H1 (cell line): ENCODE measurements around the gene SCG2. TPM values are rescaled to one million over a fixed set of nuclear protein-coding genes. Genes with fewer than 3 reads are reported as not detected.

Experiments
- CTCF ChIA-PET: fragments of 300-600 bp; sonication (Branson Sonifier 250); formaldehyde crosslinking; loops from one replicate; lab custom pipeline; 2021; ENCODE audit not compliant: partially characterized antibody; lab: Charles Lee
- POLR2A ChIA-PET: fragments of 300-600 bp; sonication (Branson Sonifier 250); formaldehyde crosslinking; loops from one replicate; lab custom pipeline; 2021; ENCODE audit warnings: inconsistent platforms; ENCODE audit not compliant: partially characterized antibody; lab: Charles Lee
- DNase-seq, 2 experiments: peaks; one replicate each; pipeline versions ENCODE4 v3.0.0 to v3.0.0-alpha.2; 2010 to 2022; ENCODE audit warnings: low spot score in 2 of 2, low read depth in 1 of 2, mixed read lengths in 1 of 2
- FAIRE-seq: peaks from 2 replicates; lab custom pipeline; 2011; peaks lifted over from hg19 to GRCh38; lab: Jason Lieb, UNC
- H2AFZ ChIP-seq: 2 replicates; pipeline ENCODE4 v1.8.1; 2012; ENCODE audit warnings: low read length, inconsistent platforms
- H2AK5ac ChIP-seq: 2 replicates; pipeline ENCODE4 v1.6.1; 2013; ENCODE audit warnings: low read depth, low read length
- H2BK120ac ChIP-seq: replicated peaks from 2 replicates; pipeline ENCODE3; 2013; ENCODE audit warnings: low read depth, low read length, inconsistent platforms
- H2BK12ac ChIP-seq: 2 replicates; pipeline ENCODE4 v1.6.1; 2013; ENCODE audit warnings: low read depth, low read length
- H2BK15ac ChIP-seq: 2 replicates; pipeline ENCODE4 v1.6.1; 2013; ENCODE audit warnings: low read length
- H2BK20ac ChIP-seq: 2 replicates; pipeline ENCODE4 v1.6.1; 2013; ENCODE audit warnings: low read length
- H2BK5ac ChIP-seq: 2 replicates; pipeline ENCODE4 v1.6.1; 2013; ENCODE audit warnings: low read depth, low read length
- H3K14ac ChIP-seq: 2 replicates; pipeline ENCODE4 v1.6.1; 2013; ENCODE audit warnings: inconsistent platforms; ENCODE audit not compliant: insufficient read length
- H3K18ac ChIP-seq: 2 replicates; pipeline ENCODE4 v1.6.1; 2013; ENCODE audit warnings: low read length; ENCODE audit errors: extremely low read depth
- H3K23ac ChIP-seq: 2 replicates; pipeline ENCODE4 v1.6.1; 2013; ENCODE audit warnings: inconsistent platforms; ENCODE audit not compliant: insufficient read length
- H3K23me2 ChIP-seq: 2 replicates; pipeline ENCODE4 v1.6.1; 2013; ENCODE audit warnings: low read depth, low read length
- H3K27ac ChIP-seq: 2 replicates; pipeline ENCODE4 v1.6.1; 2011; ENCODE audit warnings: low read depth, low read length, inconsistent platforms
- H3K27me3 ChIP-seq, 4 experiments: replicated peaks in 1 of 4; 1 replicate in 1 of 4; 2 replicates in 3 of 4; pipeline versions ENCODE4 v1.6.1 to v1.8.1; 2011 to 2013; ENCODE audit warnings: low read length in 3 of 4, mild to moderate bottlenecking in 3 of 4, inconsistent platforms in 2 of 4, mixed read lengths in 2 of 4, moderate library complexity in 1 of 4; ENCODE audit not compliant: control insufficient read depth in 3 of 4, insufficient read depth in 3 of 4; ENCODE audit errors: extremely low read depth in 1 of 4
- H3K36me3 ChIP-seq, 4 experiments: 2 replicates each; pipeline versions ENCODE4 v1.6.1 to v1.8.1; 2011 to 2013; ENCODE audit warnings: mild to moderate bottlenecking in 4 of 4, low read length in 3 of 4, moderate library complexity in 2 of 4, control low read depth in 1 of 4, inconsistent platforms in 1 of 4; ENCODE audit not compliant: insufficient read depth in 4 of 4, control insufficient read depth in 2 of 4
- H3K4ac ChIP-seq: replicated peaks from 2 replicates; pipeline ENCODE3; 2013; ENCODE audit warnings: low read length, low read depth, mixed read lengths, inconsistent platforms; ENCODE audit not compliant: insufficient read length
- H3K4me1 ChIP-seq, 4 experiments: replicated peaks in 1 of 4; 1 replicate in 1 of 4; 2 replicates in 3 of 4; pipeline versions ENCODE4 v1.6.1 to v1.8.1; 2011 to 2013; ENCODE audit warnings: low read length in 3 of 4, inconsistent platforms in 2 of 4, mixed read lengths in 1 of 4; ENCODE audit not compliant: insufficient read depth in 4 of 4, control insufficient read depth in 3 of 4
- H3K4me2 ChIP-seq, 2 experiments: 2 replicates each; pipeline versions ENCODE4 v1.6.1 to v1.8.1; 2011 to 2013; ENCODE audit warnings: low read depth in 2 of 2, low read length in 2 of 2, control low read depth in 1 of 2, inconsistent platforms in 1 of 2, mild to moderate bottlenecking in 1 of 2; ENCODE audit not compliant: insufficient read depth in 1 of 2
- H3K4me3 ChIP-seq, 4 experiments: fragments of 200-600, 300-600 bp in 1 of 4; sonication (generic), shearing (Covaris generic), sonication (Bioruptor Twin) in 1 of 4; 2 replicates each; pipeline versions ENCODE4 v1.5.1 to v1.8.1; 2011 to 2016; ENCODE audit warnings: low read length in 4 of 4, low read depth in 3 of 4, control low read depth in 2 of 4, inconsistent platforms in 2 of 4, mild to moderate bottlenecking in 2 of 4, mixed read lengths in 1 of 4, moderate library complexity in 1 of 4; ENCODE audit not compliant: insufficient read depth in 2 of 4; ENCODE audit errors: extremely low read depth in 1 of 4
- H3K56ac ChIP-seq: replicated peaks from 2 replicates; pipeline ENCODE3; 2013; ENCODE audit warnings: low read depth, mild to moderate bottlenecking, mixed read lengths, low read length, inconsistent platforms; ENCODE audit not compliant: insufficient read length
- H3K79me1 ChIP-seq: 2 replicates; pipeline ENCODE4 v1.6.1; 2013; ENCODE audit warnings: low read depth, low read length, control low read depth
- H3K79me2 ChIP-seq, 2 experiments: 2 replicates each; pipeline versions ENCODE4 v1.6.1 to v1.8.1; 2012 to 2013; ENCODE audit warnings: low read length in 2 of 2, mild to moderate bottlenecking in 2 of 2, inconsistent platforms in 1 of 2; ENCODE audit not compliant: insufficient read depth in 2 of 2, control insufficient read depth in 1 of 2
- H3K9ac ChIP-seq, 4 experiments: replicated peaks in 1 of 4; 1 replicate in 1 of 4; 2 replicates in 3 of 4; pipeline versions ENCODE4 v1.6.1 to v1.8.1; 2011 to 2013; ENCODE audit warnings: low read depth in 3 of 4, low read length in 3 of 4, control low read depth in 2 of 4, mild to moderate bottlenecking in 2 of 4, moderate library complexity in 2 of 4, inconsistent platforms in 1 of 4; ENCODE audit errors: extremely low read depth in 1 of 4
- H3K9me3 ChIP-seq, 2 experiments: 2 replicates each; pipeline versions ENCODE4 v1.6.1 to v1.8.1; 2012 to 2013; ENCODE audit warnings: mild to moderate bottlenecking in 2 of 2, moderate library complexity in 2 of 2, control low read depth in 1 of 2, inconsistent platforms in 1 of 2, low read depth in 1 of 2, low read length in 1 of 2, mixed read lengths in 1 of 2; ENCODE audit not compliant: insufficient read depth in 2 of 2
- H4K20me1 ChIP-seq, 2 experiments: replicated peaks in 1 of 2; 2 replicates each; pipeline versions ENCODE3 to v1.8.1; 2011 to 2013; ENCODE audit warnings: inconsistent platforms in 2 of 2, low read length in 2 of 2, mild to moderate bottlenecking in 1 of 2; ENCODE audit not compliant: insufficient read depth in 2 of 2, control insufficient read depth in 1 of 2
- H4K5ac ChIP-seq: 2 replicates; pipeline ENCODE4 v1.6.1; 2013; ENCODE audit warnings: low read length, low read depth, mixed read lengths, inconsistent platforms; ENCODE audit not compliant: insufficient read length
- H4K8ac ChIP-seq: 2 replicates; pipeline ENCODE4 v1.8.0; 2013; ENCODE audit warnings: mild to moderate bottlenecking, moderate library complexity, low read length, inconsistent platforms; ENCODE audit not compliant: insufficient read depth; ENCODE audit errors: extremely low read depth
- H4K91ac ChIP-seq: replicated peaks from 2 replicates; pipeline ENCODE3; 2013; ENCODE audit warnings: low read length, mixed read lengths, inconsistent platforms; ENCODE audit not compliant: insufficient read length
- CBX8 ChIP-seq: fragments of 300-800, 300-1000 bp; sonication (generic); IDR thresholded peaks from 2 replicates; pipeline ENCODE4 v1.7.1; 2016; ENCODE audit warnings: low read depth, low read length, borderline replicate concordance
- USF2 ChIP-seq: IDR thresholded peaks from 2 replicates; pipeline ENCODE4 v1.6.1; 2011; ENCODE audit warnings: low read length, improper control_type of control experiment
- WGBS, 2 experiments: shearing (Covaris generic) in 1 of 2; methylation state at CpG; one replicate each; pipeline versions ENCODE4 v1.1.6 to v1.1.7; 2013 to 2015; ENCODE audit warnings: low lambda C conversion rate in 2 of 2, mixed read lengths in 2 of 2, inconsistent platforms in 1 of 2, low coverage in 1 of 2, missing lambda C conversion rate in 1 of 2; ENCODE audit not compliant: insufficient replicate concordance in 2 of 2, insufficient coverage in 1 of 2, insufficient read length in 1 of 2; ENCODE audit errors: extremely low coverage in 1 of 2, missing lambda C conversion rate in 1 of 2; 5-methylcytosine and 5-hydroxymethylcytosine counted together
- polyA plus RNA-seq, 7 experiments: library from polyadenylated mRNA; depleted of rRNA in 3 of 7; stranded (reverse) in 5 of 7; unstranded in 2 of 7; fragments of >200 nt in 5 of 7; fragments of 200-250 nt in 2 of 7; gene quantifications; 1 replicate in 5 of 7; 2 replicates in 1 of 7; 4 replicates in 1 of 7; pipeline versions ENCODE4 v1.2.1 to v1.2.3, GENCODE V29; 2011 to 2013; ENCODE audit warnings: missing spikeins in 2 of 7, mixed read lengths in 2 of 7
- total RNA-seq: library from RNA; stranded (reverse); fragmentation: NEBNext Ultra II Directional; extraction: Animal tissue kit (Norgen Biotek cat#: 25700); gene quantifications from 2 replicates; pipeline ENCODE4 v1.2.1, GENCODE V29; 2021

SCG2 gene
- total and polyA plus RNA-seq, 2 of the 8 experiments (the other 6 are each of a cell fraction or from before 2014, with no cell fraction given) = 0.54 to 1.0 TPM

- ChIA-PET POLR2A (no interaction called here), CTCF (interaction anchor here (0.9 to 1.6 kb wide), 4 partner anchors 9 to 66 kb away, joined by 3 to 5 read pairs (median 3); no protein-coding TSS in a partner anchor)
- H2BK20ac ChIP-seq = no peak overlapping the region
- H3K36me3 ChIP-seq = no peaks in the 10 kb centered on the region
- no peak overlapping the region for H2BK5ac ChIP-seq
- no peak overlapping the region for H2BK15ac ChIP-seq
- peak; percentile 43; the same call in 1 of the 2 replicates for TF ChIP-seq USF2
- TF ChIP-seq CBX8 = no peak
- no peak overlapping the region for H2BK120ac ChIP-seq
- no peak overlapping the region for H3K14ac ChIP-seq
- H3K23me2 ChIP-seq = no peaks in the 10 kb centered on the region
- FAIRE-seq = no peak
- no peak overlapping the region for H3K56ac ChIP-seq
- no peak overlapping the region for H2AK5ac ChIP-seq
- no peak overlapping the region for H4K8ac ChIP-seq
- H3K27me3 ChIP-seq = no peaks in the 10 kb centered on the region
- no peaks in the 10 kb centered on the region; a peak in 1 of 7 replicates for H3K4me1 ChIP-seq
- 83 to 100% methylated on average over 1 to 6 of the region's 6 CpGs for WGBS, 2 experiments
- H3K4me3 ChIP-seq = no peak overlapping the region
- H3K79me1 ChIP-seq = no peaks in the 10 kb centered on the region
- H4K20me1 ChIP-seq = no peaks in the 10 kb centered on the region
- no peak overlapping the region for H3K18ac ChIP-seq
- H3K79me2 ChIP-seq = no peaks in the 10 kb centered on the region
- H2AFZ ChIP-seq = peak overlapping the region; percentile 60; the same call in 1 of the 2 replicates
- H3K4me2 ChIP-seq = no peak overlapping the region
- H4K91ac ChIP-seq = no peak overlapping the region
- H3K9me3 ChIP-seq = no peaks in the 10 kb centered on the region
- no peak overlapping the region for H3K4ac ChIP-seq
- no peak overlapping the region for H3K27ac ChIP-seq
- H2BK12ac ChIP-seq = no peak overlapping the region
- H3K9ac ChIP-seq = no peak overlapping the region
- H4K5ac ChIP-seq = no peak overlapping the region
- DNase-seq = no peak
- no peak overlapping the region for H3K23ac ChIP-seq
Observed at GRCh38 chr2:223580951-223581350, 21.2 kb downstream of the SCG2 start.
